SK-N-SH (cell line): ENCODE results near the gene DNAH10. TPM values are rescaled to one million over a fixed set of nuclear protein-coding genes. Genes with fewer than 3 reads are reported as not detected.

Experiments used
- CTCF ChIA-PET: fragments of 300-600, 350-600 bp; formaldehyde crosslinking; extraction: SDS; loops from one replicate; lab custom pipeline; 2021; lab: Yijun Ruan, JAX
- POLR2A ChIA-PET: fragments of 350-600 bp; sonication (Branson Sonifier 250); formaldehyde crosslinking; extraction: SDS; loops from one replicate; lab custom pipeline; 2020; ENCODE audit warnings: antibody characterized with exemption, inconsistent platforms; lab: Yijun Ruan, JAX
- DNase-seq: peaks from one replicate; pipeline ENCODE4 v3.0.0; 2012
- H2AFZ ChIP-seq: fragments of 200-600 bp; sonication (generic); 2 replicates; pipeline ENCODE4 v1.8.1; 2016; ENCODE audit warnings: antibody characterized with exemption, mild to moderate bottlenecking, low read depth
- H3F3A ChIP-seq: fragments of 200-600 bp; sonication (generic); replicated peaks from 2 replicates; pipeline ENCODE3; 2016; ENCODE audit warnings: antibody characterized with exemption, mild to moderate bottlenecking; ENCODE audit not compliant: insufficient read depth
- H3K27ac ChIP-seq, 2 experiments: fragments of 200-500 bp in 1 of 2; fragments of 200-600 bp in 1 of 2; sonication (Bioruptor generic) in 1 of 2; sonication (generic), shearing (Covaris generic) in 1 of 2; 2 replicates each; pipeline versions ENCODE4 v1.5.1 to v1.6.1; 2014 to 2016; ENCODE audit warnings: low read depth in 2 of 2, inconsistent platforms in 1 of 2, low read length in 1 of 2, mild to moderate bottlenecking in 1 of 2, mixed read lengths in 1 of 2
- H3K27me3 ChIP-seq: fragments of 200-600 bp; sonication (generic), shearing (Covaris generic); 2 replicates; pipeline ENCODE4 v1.6.1; 2016; ENCODE audit warnings: mixed run types; ENCODE audit not compliant: insufficient read depth
- H3K36me3 ChIP-seq, 2 experiments: fragments of 200-500 bp in 1 of 2; fragments of 200-600 bp in 1 of 2; sonication (Bioruptor generic) in 1 of 2; sonication (generic) in 1 of 2; replicated peaks in 1 of 2; 2 replicates each; pipeline versions ENCODE3 to v1.5.1; 2014 to 2016; ENCODE audit warnings: low read length in 1 of 2, mild to moderate bottlenecking in 1 of 2; ENCODE audit not compliant: insufficient read depth in 2 of 2, control insufficient read depth in 1 of 2
- H3K4me1 ChIP-seq, 2 experiments: fragments of 200-500 bp in 1 of 2; fragments of 200-600 bp in 1 of 2; sonication (Bioruptor generic) in 1 of 2; sonication (generic), shearing (Covaris generic) in 1 of 2; 2 replicates each; pipeline versions ENCODE4 v1.5.1 to v1.6.1; 2014 to 2016; ENCODE audit warnings: low read depth in 1 of 2, low read length in 1 of 2, mixed run types in 1 of 2; ENCODE audit not compliant: insufficient read depth in 2 of 2, control insufficient read depth in 1 of 2
- H3K4me2 ChIP-seq: fragments of 200-600 bp; sonication (generic), shearing (Covaris generic); 2 replicates; pipeline ENCODE4 v1.6.1; 2017; ENCODE audit warnings: mixed run types
- H3K4me3 ChIP-seq, 2 experiments: fragments of 200-500 bp in 1 of 2; fragments of 200-600 bp in 1 of 2; sonication (Bioruptor generic) in 1 of 2; sonication (generic), shearing (Covaris generic) in 1 of 2; 2 replicates each; pipeline versions ENCODE4 v1.5.1 to v1.8.1; 2014 to 2016; ENCODE audit warnings: low read depth in 2 of 2, inconsistent platforms in 1 of 2, low read length in 1 of 2, mild to moderate bottlenecking in 1 of 2, mixed read lengths in 1 of 2, moderate library complexity in 1 of 2
- H3K79me2 ChIP-seq: fragments of 200-600 bp; sonication (generic); 2 replicates; pipeline ENCODE4 v1.8.1; 2017; ENCODE audit warnings: mild to moderate bottlenecking; ENCODE audit not compliant: insufficient read depth
- H3K9ac ChIP-seq: fragments of 200-600 bp; sonication (generic); 2 replicates; pipeline ENCODE4 v1.6.1; 2017; ENCODE audit warnings: mixed run types
- H3K9me2 ChIP-seq: fragments of 200-600 bp; sonication (generic); 2 replicates; pipeline ENCODE4 v1.6.1; 2017; ENCODE audit warnings: mixed run types
- H3K9me3 ChIP-seq: fragments of 200-600 bp; sonication (generic); 2 replicates; pipeline ENCODE4 v1.6.1; 2017; ENCODE audit warnings: mixed run types, mild to moderate bottlenecking, moderate library complexity
- H4K20me1 ChIP-seq: fragments of 200-600 bp; sonication (generic); 2 replicates; pipeline ENCODE4 v1.6.1; 2017; ENCODE audit warnings: mild to moderate bottlenecking, mixed run types; ENCODE audit not compliant: insufficient read depth
- ELF1 ChIP-seq: IDR thresholded peaks from 2 replicates; pipeline ENCODE4 v1.4.0; 2012
- EZH2phosphoT487 ChIP-seq: fragments of 200-600 bp; sonication (generic); IDR thresholded peaks from 2 replicates; pipeline ENCODE4 v1.6.1; 2017; ENCODE audit warnings: low read depth, mixed run types, mild to moderate bottlenecking, antibody characterized with exemption, moderate library complexity, borderline replicate concordance
- FOXJ3 ChIP-seq: sonication (generic); formaldehyde crosslinking; IDR thresholded peaks from 2 replicates; pipeline ENCODE4 v1.5.1; 2020; ENCODE audit warnings: mild to moderate bottlenecking, missing genetic modification reagents
- IRF3 ChIP-seq: fragments of 150-350 bp; IDR thresholded peaks from 2 replicates; pipeline ENCODE4 v1.6.1; 2016; ENCODE audit warnings: mild to moderate bottlenecking, low read depth, low read length
- JUND ChIP-seq: IDR thresholded peaks from 2 replicates; pipeline ENCODE4 v1.4.0; 2012
- NRF1 ChIP-seq: IDR thresholded peaks from 2 replicates; pipeline ENCODE4 v1.6.1; 2012; ENCODE audit warnings: low read depth, mild to moderate bottlenecking, low read length
- POLR2AphosphoS5 ChIP-seq: IDR thresholded peaks from 2 replicates; pipeline ENCODE4 v1.6.1; 2012; ENCODE audit warnings: low read depth, low read length
- RAD21 ChIP-seq: IDR thresholded peaks from 2 replicates; pipeline ENCODE4 v1.6.1; 2012; ENCODE audit warnings: mild to moderate bottlenecking, low read length
- RFX5 ChIP-seq: IDR thresholded peaks from 2 replicates; pipeline ENCODE4 v1.6.1; 2012; ENCODE audit warnings: mild to moderate bottlenecking, improper control_type of control experiment, low read length
- SMC3 ChIP-seq: IDR thresholded peaks from 2 replicates; pipeline ENCODE4 v1.6.1; 2012; ENCODE audit warnings: low read depth, low read length, improper control_type of control experiment
- TAF1 ChIP-seq: IDR thresholded peaks from 2 replicates; pipeline ENCODE4 v1.6.1; 2012; ENCODE audit warnings: low read depth, mild to moderate bottlenecking, low read length, moderate library complexity, borderline replicate concordance
- TEAD4 ChIP-seq: IDR thresholded peaks from 2 replicates; pipeline ENCODE4 v1.4.0; 2012; ENCODE audit warnings: mild to moderate bottlenecking, borderline replicate concordance; ENCODE audit not compliant: insufficient read depth
- YY1 ChIP-seq: IDR thresholded peaks from 2 replicates; pipeline ENCODE4 v1.4.0; 2012; ENCODE audit warnings: low read depth, mild to moderate bottlenecking
- ZBTB33 ChIP-seq: IDR thresholded peaks from 2 replicates; pipeline ENCODE4 v1.4.0; 2012; ENCODE audit warnings: low read depth, borderline replicate concordance
- WGBS: methylation state at CpG from one replicate; pipeline ENCODE4 v1.1.6; 2017; ENCODE audit warnings: low lambda C conversion rate; 5-methylcytosine and 5-hydroxymethylcytosine counted together
- polyA plus RNA-seq, 3 experiments: library from polyadenylated mRNA; depleted of rRNA; stranded (reverse); fragments of >200 nt; gene quantifications; 2 replicates each; pipeline ENCODE4 v1.2.3, GENCODE V29; 2012

The DNAH10 gene
- polyA plus RNA-seq, 1 of the 3 experiments (the other 2 are of a cell fraction), result 0.13 TPM

GRCh38 chr12:123950476-123951349 lies 188.6 kb downstream of the DNAH10 start (continued):
- TF ChIP-seq IRF3 (no peak), NRF1 (no peak), JUND (no peak)

GRCh38 chr12:123951467-123951866 lies 189.4 kb downstream of the DNAH10 start:
- no peaks in the 10 kb centered on the region for H3K9me3 ChIP-seq
- TF ChIP-seq SMC3, result no peak
- TF ChIP-seq IRF3, result no peak
- no peak for TF ChIP-seq ELF1
- no peak for TF ChIP-seq FOXJ3
- TF ChIP-seq POLR2AphosphoS5, result no peak
- TF ChIP-seq EZH2phosphoT487, result no peak
- no peak for TF ChIP-seq NRF1
- no peak for TF ChIP-seq TAF1
- no peak for TF ChIP-seq TEAD4
- TF ChIP-seq RAD21, result no peak
- TF ChIP-seq RFX5, result no peak
- no peak for TF ChIP-seq ZBTB33
- no peak for TF ChIP-seq YY1
- TF ChIP-seq, all 33 proteins: peak for 0
- H3K27me3 ChIP-seq, result no peaks in the 10 kb centered on the region
- ChIA-PET POLR2A (no interaction called here), CTCF (interaction anchor here (1.4 kb wide), 1 partner anchor 13 kb away, joined by 4 read pairs; no protein-coding TSS in a partner anchor)
- H3K27ac ChIP-seq, result no peak overlapping the region
- peaks cover 11% of the 10 kb centered on the region; the same call in 1 of the 2 replicates for H3K79me2 ChIP-seq
- H2AFZ ChIP-seq, result no peak overlapping the region
- 80% methylated on average over 4 of the region's 4 CpGs for WGBS
- H3K9me2 ChIP-seq, result no peaks in the 10 kb centered on the region
- no peak overlapping the region for H3K9ac ChIP-seq
- H3K4me1 ChIP-seq, result peaks cover 0 to 7% of the 10 kb centered on the region in 2 experiments; a peak in 1 of 4 replicates
- H3F3A ChIP-seq, result no peaks in the 10 kb centered on the region
- peaks cover 18% of the 10 kb centered on the region; the same call in 1 of the 2 replicates for H4K20me1 ChIP-seq
- no peak overlapping the region for H3K4me3 ChIP-seq
- no peaks in the 10 kb centered on the region for H3K36me3 ChIP-seq
- H3K4me2 ChIP-seq, result no peak overlapping the region
- no peak for DNase-seq
